SIG-M5 (cell line): ENCODE results near the gene HOXB2.
"Not testable (repeated sequence)": the region's sequence is repeated elsewhere in the genome, so short reads cannot be mapped to it uniquely, and the experiment has no call there.

Source experiments
- DNase-seq: peaks from one replicate; lab custom pipeline; 2025; lab: John Stamatoyannopoulos, UW

The HOXB2 gene

DNA sequence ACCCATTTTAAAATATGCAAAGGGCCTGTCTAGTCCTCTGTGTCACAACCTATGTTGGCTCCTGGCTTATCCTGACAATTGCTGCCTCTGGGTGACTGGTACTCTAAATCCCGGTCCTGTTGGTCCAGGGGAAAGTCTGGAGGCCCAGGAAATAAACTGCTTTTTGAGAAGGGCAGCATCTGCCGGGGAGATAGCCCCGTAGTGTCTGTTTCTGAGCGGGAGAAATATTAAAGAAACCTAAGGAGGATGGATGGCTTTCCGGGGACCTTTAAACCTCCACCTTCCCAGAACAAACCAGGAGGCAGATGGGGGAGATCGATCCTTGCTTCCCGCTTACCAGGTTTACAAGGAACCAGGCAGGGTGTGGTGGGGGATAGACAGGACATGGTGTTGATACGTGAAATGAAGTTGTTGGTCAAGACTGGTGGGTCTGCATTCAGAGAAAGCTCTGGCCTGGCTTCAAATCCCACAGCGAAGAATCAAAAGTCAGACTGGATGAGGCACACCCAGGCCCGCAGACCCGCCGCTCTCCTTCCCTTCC is 3.8 kb downstream of the HOXB2 start:
- no peak for DNase-seq

DNA sequence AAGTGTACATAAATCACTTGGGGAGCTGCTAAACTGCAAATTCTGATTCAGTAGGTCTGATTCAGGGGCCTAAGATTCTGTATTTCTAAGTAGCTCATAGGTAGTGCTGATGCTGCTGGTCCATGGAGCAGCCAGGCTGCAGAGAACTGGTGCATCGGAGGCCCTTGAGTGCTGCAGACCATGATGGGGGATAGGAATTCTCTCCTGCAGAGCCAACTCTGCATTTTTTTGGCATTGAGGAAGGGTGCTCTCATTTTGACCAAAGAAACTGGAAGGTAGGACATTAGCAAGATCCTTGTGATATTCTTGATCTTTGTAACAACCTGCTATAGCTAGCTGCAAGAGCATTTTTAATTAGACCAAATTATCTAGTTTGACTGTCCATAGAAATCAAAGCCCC is 4.7 kb downstream of the HOXB2 start:
- no peak for DNase-seq

DNA sequence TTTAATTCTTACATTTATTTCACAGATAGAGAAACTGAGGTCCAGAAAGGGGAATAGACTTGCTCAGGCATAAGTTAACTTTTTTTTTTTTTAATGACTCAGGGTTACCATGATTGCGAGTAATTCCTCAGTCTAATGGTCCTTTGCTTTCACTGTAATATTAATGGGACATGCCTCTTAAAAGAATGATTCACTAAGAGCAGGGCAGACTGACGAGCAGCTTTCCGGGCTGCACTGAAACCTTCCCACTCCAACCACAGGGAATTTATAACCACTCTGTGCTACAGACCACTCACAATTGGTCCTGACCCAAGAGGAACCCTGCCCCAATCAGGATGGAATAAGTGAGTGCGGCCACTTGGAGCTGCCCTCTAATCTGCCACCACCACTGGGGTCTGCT is 5.7 kb downstream of the HOXB2 start:
- no peak for DNase-seq

DNA sequence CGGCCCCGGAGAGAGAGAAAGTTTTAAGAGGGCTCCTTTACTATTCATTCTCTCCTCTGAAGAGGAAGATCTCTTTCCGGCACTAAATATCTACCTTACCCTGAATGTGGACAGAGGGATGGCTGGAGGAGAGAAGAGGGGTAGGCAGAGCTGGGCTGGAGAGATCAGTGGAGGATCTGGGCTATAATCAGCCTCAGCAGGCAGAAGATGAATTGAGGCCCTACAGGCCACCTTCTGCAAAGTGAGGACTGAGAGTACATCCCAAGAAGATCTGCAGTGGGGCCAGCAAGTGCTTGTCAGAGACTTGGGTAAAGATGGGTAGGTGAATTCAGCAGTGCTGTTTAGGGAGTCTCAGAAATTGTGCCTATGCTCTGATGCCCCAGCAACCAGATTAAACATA is 7.6 kb downstream of the HOXB2 start:
- no peak for DNase-seq

DNA sequence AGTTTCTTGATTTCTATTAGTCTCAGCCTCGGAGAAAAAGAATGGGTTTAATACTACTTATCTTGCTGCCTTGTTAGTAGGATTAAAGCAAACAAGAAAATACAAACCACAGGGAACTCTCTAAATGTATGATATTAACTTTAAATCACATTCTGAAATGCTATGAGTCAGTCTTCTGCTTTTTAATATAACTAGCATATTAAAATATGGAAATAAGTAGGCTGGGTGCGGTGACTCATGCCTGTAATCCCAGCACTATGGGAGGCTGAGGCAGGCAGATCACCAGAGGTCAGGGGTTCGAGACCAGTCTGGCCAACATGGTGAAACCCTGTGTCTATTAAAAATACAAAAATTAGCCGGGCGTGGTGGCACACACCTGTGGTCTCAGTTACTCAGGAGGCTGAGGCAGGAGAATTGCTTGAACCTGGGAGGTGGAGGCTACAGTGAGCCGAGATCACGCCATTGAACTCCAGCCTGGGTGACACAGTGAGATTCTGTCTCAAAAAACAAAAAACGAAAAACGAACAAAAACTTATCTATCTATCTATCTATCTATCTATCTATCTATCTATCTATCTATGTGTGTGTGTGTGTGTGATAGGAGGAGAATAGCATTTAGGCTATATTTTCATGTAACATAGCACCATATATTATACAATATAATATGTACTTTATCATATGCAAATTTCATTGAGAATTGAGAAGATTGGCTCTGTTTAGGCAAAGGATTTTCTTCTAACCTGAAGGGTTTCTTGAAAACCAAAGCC is 8.9 kb downstream of the HOXB2 start:
- DNase-seq = not testable (repeated sequence)

DNA sequence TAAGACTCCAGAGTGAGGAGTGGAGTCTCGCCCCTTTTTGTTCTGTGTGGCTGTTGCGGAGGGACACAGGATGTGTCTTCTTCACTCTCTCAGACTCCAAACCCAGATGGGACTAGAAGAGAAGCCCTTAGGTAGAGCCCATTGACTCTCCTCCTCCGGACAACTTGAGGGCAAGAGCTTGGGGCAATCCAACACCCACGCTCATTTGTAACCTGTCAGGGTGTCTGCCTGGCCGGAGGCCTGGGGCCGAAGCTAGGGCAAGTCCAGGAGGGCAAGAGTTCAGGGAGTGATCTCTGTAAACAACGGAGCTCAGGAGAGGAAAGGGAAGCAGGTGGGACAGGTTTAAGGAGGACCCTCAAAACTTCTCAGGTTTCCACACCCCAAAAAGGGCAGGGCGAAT is 12.6 kb downstream of the HOXB2 start:
- no peak for DNase-seq

DNA sequence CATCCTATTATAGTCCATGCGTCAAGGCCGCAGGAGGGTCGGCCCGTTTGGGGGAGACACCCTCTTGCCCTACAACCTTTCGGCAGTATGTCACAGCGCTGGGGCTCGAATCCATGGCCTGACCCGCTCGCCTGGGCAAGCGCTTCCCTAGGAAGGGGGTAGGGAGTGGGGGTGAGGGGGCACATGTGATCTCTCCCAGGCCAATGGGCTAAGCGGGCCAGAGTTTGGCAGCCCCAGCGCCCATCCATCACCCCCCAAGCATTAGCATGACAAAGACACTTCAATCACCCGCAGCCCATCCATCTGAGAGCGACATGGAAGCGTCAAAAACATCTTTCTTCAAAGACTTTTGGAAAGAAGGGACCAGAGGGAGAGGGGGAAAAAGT is 14.0 kb downstream of the HOXB2 start, which contains the start of gene HOXB1:
Gene HOXB1 (minus strand): TSS at position 125 of the 386 bp plus-strand sequence. CDS start 107 bp downstream, at position 18.
- no peak for DNase-seq

DNA sequence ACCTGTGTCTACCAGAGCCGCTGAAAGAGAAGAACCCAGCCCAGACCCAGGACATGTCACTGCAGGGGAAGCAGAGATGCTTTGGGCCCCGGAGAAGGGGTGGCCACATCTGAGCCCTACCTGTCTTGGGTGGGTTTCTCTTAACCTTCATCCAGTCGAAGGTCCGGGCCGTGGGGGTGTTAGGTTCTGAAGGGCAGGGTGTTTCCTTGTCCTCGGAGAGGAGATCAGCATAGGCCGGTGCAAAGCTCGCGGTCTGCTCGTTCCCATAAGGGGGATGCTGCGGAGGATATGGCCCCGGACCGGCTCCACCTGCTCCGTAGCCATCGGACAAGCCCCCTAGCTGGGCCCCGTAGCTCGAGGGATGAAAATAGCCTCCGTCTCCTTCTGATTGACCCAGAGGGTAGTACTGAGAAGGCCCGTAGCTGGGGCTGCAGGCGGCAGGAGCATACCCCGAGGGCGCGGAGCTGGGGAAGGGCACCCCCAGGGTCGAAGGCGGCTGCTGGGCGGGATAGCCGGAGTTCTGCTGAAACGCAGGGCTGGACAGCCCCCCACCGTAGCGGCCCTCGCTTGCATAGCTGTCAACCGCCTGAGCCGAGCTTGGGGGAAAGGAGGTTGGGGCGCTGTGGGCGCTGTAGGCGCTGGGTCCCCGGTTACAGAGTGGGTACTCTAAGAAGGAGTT is 14.6 kb downstream of the HOXB2 start:
- DNase-seq = no peak

DNA sequence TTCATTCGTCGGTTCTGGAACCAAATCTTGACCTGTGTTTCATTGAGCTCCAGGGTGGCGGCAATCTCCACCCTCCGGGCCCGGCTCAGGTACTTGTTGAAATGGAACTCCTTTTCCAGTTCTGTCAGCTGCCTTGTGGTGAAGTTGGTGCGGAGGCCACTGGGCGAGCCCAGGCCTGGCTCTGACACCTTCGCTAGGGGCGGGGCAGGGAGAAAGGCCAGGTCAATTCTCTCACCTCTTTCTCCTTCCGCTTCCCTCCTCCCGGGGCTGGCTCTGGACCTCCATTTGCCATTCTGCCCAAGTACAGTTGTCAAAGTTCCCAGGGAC is 15.3 kb downstream of the HOXB2 start:
- no peak for DNase-seq

DNA sequence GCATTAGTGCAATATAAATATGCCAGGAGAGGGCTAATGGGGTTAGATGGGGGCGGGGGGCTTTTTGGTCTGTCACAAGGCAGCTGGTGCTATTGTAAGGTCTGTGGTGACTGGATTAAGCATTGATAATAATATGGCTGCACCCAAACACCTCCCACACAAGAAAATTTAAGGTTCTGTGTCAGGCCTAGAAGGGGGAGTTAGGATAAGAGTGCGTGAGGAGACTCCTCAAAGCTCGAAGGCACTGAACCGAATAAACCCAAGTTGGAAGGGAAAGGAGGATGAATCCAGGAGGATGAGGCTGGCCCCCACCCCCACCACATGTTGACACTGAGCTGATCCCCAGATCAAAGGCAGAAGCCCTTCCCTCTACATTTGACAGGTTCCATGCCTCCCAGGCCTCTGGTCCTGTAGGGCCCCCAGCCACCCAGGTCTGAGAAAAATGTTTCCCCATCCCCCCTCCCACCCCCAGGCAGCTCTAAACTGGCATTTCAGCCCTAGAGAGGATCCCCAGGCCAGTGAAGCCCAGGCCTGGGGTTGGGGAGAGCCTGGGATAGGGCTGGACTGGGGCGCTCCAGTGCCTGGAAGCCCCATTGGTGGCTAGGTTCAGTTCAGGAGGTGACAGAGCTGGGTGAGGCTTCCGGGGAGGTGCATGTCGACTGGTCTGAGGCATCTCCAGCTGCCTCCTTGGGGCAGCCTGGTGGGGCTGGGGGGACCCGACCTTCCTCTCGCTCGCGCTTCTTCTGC is 15.8 kb downstream of the HOXB2 start:
- DNase-seq = no peak

DNA sequence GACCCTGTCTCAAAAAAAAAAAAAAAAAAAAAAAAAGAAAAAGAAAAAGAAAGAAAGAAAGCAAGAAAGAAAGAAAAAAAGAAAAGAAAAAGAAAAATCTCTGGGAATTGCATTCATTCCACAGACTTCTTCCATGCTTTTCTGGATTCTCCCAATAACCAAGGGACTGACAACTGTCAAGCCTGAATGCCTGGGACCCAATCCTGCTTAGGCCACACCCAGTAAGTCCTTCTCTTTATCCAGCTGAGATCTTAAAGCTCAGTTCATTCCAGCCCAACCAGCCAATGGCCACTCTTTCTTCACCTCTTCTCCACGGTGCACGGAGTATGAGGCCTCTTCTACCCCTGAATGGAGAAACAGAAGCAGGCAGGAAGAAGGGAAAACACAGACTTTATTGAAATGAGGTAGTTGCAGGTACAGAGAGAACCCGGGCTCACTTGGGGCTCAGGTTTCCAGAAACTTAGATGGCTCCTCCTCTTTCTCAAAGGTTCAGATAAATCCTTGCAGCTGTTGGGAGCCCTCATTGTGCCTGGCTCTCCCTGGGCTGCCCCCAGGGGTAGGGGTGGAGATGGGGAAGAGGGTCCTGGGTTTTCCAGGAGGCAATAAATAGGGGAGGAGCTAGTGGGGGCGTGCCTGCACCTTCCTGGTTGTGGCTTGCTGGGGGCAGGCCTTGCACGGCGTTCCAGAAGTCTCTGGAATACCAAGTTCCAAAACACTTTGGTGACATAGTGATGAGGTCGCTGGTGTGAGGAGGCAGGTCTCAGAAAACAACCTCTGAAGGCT is 16.6 kb downstream of the HOXB2 start:
- DNase-seq = no peak

DNA sequence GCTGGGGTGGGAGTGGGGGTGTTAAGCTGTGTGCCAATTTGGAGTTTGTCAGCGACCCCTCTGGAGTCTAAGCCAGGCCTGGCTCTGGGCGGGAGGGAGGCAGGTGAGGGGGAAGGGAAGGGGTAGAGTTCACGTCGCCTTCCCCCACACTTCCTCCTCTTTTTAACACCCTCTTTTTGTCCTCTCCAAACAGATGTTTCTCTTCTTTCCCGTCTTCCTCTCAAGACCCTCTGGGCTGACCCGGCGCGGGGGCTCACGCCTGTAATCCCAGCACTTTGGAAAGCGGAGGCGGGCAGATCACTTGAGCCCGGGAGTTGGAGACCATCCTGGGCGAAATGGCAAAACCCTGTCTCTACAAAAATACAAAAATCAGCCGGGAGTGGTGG is 17.4 kb downstream of the HOXB2 start:
- DNase-seq = no peak

DNA sequence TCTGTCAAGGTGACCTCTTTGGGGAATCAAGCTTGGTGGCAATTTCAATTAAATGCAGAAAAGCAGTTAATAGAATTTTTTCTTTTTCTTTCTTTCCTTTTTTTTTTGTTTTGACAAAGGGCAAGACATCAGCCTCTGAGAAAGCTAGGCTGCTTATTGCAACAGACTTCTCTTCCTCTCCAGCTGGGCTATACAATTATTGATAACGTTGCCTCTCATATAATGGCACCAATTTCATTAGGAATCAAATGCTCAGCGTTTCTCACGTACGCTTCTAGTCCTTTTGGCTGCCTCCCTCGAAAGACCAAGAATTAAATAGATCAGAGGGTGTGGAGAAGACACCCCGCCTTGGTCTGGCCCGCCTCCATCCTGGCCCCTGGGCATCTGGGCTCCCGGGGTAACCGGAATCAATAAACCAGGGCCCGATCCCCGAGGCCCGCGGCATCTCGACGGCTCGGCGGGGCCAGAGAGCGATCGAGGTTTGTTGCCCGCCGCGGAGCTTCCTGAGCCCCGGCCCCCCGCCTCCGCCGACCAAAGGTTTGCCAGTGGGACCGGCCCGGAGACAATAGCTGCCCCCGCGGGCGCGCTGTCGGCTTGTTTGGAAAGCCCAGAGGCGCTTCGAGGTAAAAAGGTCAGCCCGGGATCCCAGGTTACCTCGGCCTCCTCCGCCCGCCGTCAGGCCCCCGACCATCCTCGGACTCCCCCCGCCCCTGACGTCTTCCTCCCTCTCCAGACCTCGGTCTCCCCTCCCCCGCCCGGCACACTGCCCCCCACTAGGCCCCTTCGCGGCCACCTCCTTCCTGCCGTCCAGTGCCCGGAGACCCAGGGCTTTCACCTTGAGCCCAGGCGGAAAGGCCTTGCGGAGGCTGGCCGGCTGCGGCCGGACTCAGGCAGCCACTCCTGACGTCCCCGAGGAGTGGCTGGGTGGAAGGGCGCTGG is 18.0 kb downstream of the HOXB2 start:
- no peak for DNase-seq

DNA sequence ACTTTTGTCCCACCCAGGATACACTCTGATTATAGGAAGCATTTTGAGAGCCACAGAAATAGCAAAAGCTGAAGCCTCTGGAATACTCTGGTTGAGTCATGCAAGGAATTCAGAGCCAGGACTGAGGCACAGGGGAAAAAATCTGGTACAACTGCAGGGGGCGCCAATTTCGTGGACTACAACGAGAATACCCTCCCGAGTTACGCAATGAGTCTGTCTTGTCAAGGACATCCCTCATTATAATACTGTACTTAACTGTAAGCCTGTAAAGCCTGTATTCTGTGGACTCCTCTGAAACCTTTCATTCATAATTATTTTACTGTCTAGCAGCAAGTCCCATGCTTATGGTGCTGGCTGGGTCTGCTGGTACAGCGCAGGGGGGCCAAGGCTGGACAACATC is 21.9 kb downstream of the HOXB2 start:
- no peak for DNase-seq

DNA sequence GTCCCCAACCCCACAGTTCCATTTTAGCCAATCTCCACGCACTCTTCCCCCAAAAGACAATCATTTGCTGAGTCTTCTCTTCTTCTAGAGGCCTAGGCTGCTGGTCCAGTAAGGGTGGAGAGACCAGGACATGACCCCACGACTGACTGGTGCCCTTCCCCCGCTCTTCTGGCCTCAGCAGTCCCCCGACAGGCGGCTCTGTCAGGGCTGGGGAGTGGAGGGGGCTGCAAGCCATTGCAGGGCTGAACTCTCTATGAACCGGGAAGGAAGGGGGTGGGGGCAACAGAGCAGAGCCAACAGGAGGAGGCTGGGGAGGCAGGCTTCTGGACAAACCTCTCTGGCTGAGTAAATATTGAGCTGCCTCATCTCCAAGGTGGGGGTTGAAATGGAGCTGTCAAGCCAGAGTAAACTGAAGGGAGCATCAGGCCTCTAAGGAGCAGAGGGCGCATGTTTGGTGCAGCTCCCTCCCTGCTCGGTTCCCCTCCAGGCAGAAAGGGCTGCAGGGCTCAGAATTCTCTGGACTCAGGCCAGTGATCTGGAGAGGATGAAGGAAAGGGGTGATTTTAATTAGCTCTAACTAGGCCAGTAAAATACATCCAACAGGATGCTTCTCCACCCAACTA is 22.8 kb downstream of the HOXB2 start:
- DNase-seq = no peak

DNA sequence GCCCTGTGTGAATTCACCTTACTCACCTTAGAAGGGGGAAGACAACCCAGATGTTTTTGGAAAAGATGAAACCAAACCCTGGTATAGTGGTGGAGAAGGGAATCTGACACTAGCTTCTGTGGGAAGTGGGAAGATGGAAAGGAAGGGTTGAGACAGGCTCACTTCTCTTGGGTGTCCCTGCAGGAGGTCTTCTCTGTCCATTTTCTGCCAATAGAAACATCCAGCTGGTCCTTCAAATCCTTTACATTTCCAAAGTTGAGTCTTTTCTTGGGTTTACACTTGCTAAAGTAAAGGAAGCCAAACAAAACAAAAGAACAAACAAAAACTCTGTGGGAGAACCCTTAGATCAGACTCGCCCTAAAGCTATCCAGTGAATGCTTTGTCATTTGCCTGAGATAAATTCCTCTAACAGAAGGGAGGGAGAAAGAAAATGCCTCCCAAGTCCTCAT is 24.3 kb downstream of the HOXB2 start:
- no peak for DNase-seq

DNA sequence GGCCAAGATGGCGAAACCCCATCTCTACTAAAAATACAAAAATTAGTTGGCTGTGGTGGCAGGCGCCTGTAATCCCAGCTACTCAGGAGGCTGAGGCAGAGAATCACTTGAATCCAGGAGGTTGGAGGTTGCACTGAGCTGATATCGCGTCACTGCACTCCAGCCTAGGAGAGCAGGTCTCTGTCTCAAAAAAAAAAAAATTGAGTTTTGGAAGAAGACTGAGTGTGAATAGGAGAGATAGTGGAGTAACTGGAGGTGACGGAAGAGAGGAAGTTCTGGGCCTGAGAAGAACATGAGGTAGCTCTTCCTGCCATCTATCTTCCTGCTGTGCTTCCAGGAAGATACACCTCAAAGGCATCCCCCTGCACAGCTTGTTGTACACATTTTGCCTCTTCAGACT is 25.5 kb downstream of the HOXB2 start:
- DNase-seq = no peak

DNA sequence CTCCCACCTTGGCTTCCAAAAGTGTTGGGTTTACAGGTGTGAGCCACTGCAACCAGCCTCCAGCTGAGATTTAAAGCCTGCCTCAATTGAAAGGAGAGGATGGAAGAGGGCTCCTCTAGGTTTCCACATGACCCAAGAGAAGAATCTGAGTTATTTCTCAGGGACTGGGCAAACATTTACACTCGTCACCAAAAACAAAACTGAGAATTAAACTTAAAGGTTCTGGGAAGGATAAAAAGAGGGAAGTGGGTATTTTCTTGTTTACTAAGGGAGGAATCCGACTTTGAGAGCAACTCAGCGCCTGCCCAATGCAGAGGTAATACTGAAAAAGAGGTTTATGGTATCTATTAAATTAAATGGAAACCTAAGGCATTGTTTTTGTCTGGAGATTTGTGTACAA is 27.4 kb downstream of the HOXB2 start:
- DNase-seq = no peak

DNA sequence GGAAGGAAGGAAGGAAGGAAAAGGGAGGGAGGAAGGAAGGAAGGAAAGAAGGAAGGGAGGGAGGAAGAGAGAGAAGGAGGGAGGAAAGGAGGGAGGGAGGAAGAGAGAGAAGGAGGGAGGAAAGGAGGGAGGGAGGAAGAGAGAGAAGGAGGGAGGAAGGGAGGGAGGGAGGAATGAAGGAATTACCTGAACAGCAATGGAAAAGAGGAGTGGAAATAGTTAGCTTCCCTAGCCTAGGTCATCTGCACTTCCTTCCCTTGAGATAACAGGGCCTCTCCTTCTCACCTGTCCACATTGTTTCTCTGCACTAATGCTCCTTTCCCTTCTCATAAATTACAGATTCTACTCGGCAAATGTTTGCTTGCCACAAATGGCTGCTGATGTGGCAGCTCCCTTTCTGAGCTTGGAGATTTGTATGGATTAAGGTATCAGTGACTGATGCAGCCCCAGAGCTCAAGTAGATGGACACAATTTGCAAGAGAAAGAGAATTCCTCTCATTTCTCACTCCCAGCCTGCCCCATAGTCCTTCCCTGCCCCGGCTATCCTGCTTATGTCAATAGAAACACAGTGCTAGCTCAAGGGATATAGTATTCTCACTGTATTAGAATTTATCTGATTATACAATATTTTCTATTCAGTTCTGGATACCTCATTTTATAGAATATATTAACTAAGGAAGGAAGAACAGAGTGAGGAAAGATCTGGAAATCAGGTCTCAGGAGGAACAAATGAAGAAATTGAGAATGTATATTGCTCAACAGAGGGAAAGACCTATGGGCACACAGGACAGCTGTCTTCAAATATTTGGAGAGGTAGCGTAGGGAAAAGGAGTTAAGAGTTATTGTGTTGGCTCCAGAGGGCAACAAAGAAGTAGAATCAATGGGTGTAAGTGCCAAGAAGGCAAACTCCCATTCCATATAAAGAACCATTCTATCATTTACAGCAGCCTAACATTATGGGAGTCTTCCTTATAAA is 28.7 kb downstream of the HOXB2 start:
- DNase-seq = no peak
